GM10248 (cell line): ENCODE results near the gene MAN1A1.

Experiments
- CTCF ChIA-PET: fragments of 300-600 bp; sonication (Branson Sonifier 250); formaldehyde crosslinking; extraction: SDS; loops from one replicate; lab custom pipeline; 2021; ENCODE audit warnings: antibody characterized with exemption; lab: Yijun Ruan, JAX
- POLR2A ChIA-PET: fragments of 350-650 bp; sonication (Branson Sonifier 250); formaldehyde crosslinking; extraction: SDS; loops from one replicate; lab custom pipeline; 2020; ENCODE audit warnings: antibody characterized with exemption; lab: Yijun Ruan, JAX
- DNase-seq: peaks from one replicate; pipeline ENCODE4 v3.0.0; 2012; ENCODE audit errors: extremely low spot score
- TF ChIP-seq, protein P1 (sequence below): IDR thresholded peaks from 2 replicates; pipeline ENCODE4 v1.5.1; 2012; ENCODE audit warnings: mild to moderate bottlenecking, low read depth; ENCODE audit errors: extremely low read depth, missing control alignments, control extremely low read depth

Gene MAN1A1

DNA sequence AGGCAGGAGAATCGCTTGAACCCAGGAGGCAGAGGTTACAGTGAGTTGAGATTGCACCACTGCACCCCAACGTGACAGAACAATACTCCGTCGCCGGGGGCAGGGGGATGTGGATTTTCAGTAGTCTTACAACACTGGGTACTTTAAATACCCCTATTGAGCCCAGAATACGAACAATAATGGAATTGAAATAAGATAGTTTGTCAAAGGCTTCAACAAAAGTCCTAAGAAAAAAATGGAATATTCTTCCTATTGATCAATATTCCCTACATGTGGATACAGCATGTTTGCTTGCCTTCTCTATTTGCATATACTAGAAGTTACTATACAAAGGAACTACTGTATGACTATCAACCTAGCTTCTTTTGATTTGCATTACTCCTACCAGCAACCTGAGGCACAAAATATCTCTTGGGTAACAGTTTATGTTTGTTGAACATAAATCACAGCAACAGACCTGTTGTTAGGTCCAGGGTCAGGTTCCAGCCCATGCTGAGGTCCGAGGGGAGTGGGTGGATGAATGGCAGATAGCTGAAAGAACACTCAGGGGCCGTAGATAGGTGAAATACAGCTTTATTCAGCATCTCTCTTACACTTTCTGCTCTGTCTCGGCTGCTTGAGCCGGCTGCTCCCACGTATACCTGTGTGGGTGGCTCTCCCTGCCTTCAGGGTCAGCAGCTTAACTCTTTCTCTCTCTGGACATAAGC lies 23.8 kb downstream of the MAN1A1 start:
- TF ChIP-seq, protein P1, sequence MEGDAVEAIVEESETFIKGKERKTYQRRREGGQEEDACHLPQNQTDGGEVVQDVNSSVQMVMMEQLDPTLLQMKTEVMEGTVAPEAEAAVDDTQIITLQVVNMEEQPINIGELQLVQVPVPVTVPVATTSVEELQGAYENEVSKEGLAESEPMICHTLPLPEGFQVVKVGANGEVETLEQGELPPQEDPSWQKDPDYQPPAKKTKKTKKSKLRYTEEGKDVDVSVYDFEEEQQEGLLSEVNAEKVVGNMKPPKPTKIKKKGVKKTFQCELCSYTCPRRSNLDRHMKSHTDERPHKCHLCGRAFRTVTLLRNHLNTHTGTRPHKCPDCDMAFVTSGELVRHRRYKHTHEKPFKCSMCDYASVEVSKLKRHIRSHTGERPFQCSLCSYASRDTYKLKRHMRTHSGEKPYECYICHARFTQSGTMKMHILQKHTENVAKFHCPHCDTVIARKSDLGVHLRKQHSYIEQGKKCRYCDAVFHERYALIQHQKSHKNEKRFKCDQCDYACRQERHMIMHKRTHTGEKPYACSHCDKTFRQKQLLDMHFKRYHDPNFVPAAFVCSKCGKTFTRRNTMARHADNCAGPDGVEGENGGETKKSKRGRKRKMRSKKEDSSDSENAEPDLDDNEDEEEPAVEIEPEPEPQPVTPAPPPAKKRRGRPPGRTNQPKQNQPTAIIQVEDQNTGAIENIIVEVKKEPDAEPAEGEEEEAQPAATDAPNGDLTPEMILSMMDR = no peak
- ChIA-PET POLR2A (interaction anchor here (0.6 kb wide), 1 partner anchor 12 kb away, joined by 4 read pairs; no protein-coding TSS in a partner anchor), CTCF (interaction anchor here (1.0 to 1.8 kb wide), 3 partner anchors 9 to 18 kb away, joined by 3 to 8 read pairs (median 3); no protein-coding TSS in a partner anchor)
- DNase-seq = no peak

DNA sequence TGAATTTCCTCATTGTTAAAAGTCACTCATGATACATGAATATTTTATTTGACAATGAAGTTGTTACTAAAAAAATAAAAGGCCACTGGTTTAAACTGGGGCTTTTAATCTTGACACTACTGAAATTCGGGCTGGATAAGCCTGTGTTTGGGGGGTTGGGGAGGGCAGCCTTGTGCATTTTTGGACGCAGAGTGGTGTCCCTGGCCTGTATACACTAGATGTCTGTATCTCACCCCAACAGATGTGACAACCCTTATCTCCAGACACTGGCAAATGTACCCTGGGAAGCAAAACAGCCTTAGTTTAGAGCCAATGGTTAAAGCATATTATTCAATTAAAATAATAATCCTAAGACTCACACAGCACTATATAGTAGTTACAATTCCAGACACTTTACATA lies 24.8 kb downstream of the MAN1A1 start:
- ChIA-PET CTCF (interaction anchor here (1.0 to 3.3 kb wide), 4 partner anchors 10 to 111 kb away, joined by 3 to 16 read pairs (median 6); no protein-coding TSS in a partner anchor), POLR2A (no interaction called here)
- DNase-seq = no peak
- TF ChIP-seq, protein P1 = no peak

DNA sequence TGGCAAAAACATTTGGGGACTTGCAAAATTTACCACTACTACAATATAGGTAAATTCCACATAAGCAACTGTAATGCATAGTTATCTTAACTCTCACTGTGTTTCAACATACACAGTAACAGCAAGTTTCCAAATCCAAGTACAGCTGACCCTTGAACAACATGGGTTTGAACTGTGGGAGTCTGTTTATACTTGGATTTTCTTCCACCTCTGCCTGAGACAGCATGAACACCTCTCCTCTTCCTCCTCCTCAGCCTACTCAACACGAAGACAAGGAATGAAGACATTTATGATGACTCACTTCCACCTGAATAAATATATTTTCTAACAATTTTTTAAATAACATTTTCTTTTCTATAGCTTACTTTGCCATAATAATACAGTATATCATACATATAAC lies 25.6 kb downstream of the MAN1A1 start:
- TF ChIP-seq, protein P1 = no peak
- POLR2A ChIA-PET = no interaction called here

DNA sequence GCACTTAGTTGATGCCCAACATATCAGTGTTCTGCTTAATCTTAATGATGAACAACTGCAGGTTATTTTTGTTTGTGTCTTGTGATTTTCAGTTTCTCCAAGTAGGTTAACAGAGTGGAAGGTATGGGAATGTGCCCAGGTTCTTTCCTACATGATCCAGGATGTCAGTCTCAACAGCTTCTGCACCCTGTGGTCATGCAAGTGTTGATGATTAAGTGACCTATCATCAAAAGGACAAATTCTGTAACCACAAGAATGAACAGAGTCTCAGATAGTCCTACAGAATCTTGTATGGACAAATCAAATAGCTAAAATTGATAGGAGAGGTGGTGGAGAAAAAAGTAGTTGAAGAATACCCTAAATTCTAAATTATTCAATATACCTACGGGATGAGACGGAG lies 26.1 kb downstream of the MAN1A1 start:
- no peak for DNase-seq
- POLR2A ChIA-PET = no interaction called here
- TF ChIP-seq, protein P1 = no peak
- CTCF ChIA-PET = interaction anchor here (1.0 to 3.3 kb wide), 5 partner anchors 10 to 175 kb away, joined by 3 to 16 read pairs (median 5); no protein-coding TSS in a partner anchor

More for the DNA sequence above, 25.6 kb downstream of the MAN1A1 start:
- CTCF ChIA-PET = interaction anchor here (1.0 to 3.3 kb wide), 5 partner anchors 10 to 176 kb away, joined by 3 to 16 read pairs (median 5); no protein-coding TSS in a partner anchor
- DNase-seq = no peak

DNA sequence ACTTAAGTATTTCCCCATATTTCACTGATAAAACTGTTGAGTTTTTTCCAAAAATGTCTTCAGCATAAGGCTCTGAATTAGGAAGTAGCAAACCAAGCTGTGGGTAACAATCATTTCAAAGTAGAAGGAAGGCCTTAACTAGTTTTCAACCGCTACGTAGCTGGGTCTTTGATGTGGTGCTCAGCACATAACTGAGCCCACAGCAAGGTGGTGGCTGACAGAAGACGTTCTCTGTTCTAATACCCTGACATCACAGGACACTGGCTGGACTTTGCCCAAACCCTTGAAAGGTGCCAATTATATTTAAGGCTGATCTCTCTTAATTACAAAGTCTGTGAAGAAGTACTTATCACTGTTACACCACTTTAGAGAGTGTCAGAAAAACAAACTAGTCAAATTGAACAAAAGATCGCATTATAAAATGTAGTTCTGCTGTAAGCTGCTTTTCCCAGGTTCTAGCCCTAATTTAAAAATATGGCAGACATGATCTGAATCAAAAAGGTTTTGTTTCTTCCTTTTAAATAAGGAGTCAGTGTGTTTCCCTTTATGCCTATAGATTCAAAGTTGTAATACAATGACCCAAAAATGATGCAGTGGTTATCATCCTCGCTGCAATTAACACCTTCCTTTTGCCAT lies 26.7 kb downstream of the MAN1A1 start:
- DNase-seq = no peak
- ChIA-PET CTCF (interaction anchor here (1.2 to 3.3 kb wide), 7 partner anchors 9 to 175 kb away, joined by 3 to 16 read pairs (median 7); no protein-coding TSS in a partner anchor), POLR2A (interaction anchor here (0.6 kb wide), 1 partner anchor 9 kb away, joined by 6 read pairs; no protein-coding TSS in a partner anchor)
- TF ChIP-seq, protein P1 = no peak

DNA sequence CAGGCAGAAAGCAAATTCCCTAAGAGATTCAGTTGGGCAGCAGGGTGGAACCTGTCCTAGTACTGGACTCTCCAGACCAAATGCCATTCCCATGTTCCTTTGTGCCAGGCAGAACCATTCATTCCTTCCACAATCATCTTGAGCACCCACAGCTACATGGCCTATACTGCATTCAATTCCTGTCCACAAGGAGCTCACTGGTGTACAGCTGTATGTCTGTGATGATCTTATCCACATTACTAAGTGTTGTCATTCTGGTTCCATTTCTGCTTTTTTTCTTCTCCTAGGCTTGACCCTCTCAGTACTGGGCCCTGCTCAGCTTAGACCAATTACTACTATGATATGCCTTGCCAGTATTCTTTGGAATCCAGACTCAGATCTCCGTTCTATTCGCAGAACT lies 27.5 kb downstream of the MAN1A1 start:
- ChIA-PET POLR2A (interaction anchor here (0.6 kb wide), 1 partner anchor 9 kb away, joined by 6 read pairs; no protein-coding TSS in a partner anchor), CTCF (interaction anchor here (1.2 to 3.3 kb wide), 6 partner anchors 8 to 174 kb away, joined by 3 to 16 read pairs (median 7); no protein-coding TSS in a partner anchor)
- TF ChIP-seq, protein P1 = no peak
- no peak for DNase-seq
